ENCODE data around the gene TNFRSF12A. TPM values are rescaled to one million over a fixed set of nuclear protein-coding genes. Genes with fewer than 3 reads are reported as not detected.

Gene TNFRSF12A
- 100 to 1,000 TPM in 1 of 2 donors, 10 to 100 TPM in 1; 36.8 to 280 TPM for total RNA-seq

DNA sequence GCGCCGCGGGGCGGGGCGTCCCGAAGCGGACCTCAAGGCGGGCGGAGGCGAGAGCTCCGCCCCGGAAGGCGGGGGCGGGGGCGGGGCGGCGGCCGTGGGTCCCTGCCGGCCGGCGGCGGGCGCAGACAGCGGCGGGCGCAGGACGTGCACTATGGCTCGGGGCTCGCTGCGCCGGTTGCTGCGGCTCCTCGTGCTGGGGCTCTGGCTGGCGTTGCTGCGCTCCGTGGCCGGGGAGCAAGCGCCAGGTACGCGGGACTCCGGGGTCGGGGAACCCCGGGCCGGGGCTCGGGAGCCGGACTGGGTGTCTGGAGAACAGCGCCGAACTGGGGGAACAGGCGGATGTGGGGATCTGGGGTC lies at the start of gene TNFRSF12A:
Gene TNFRSF12A, plus strand, starts transcription at position 122 of the 357 bp plus-strand sequence. Its CDS starts 30 bp downstream, at position 152.
- peak in 1 of 2 donors; percentile 26 for TF ChIP-seq CTCF (IDR thresholded peaks at IDR 0.05)
- H3K4me3 ChIP-seq, result peak within 1 kb of the TSS; percentile 74 to 94
- peak; percentile 86 for DNase-seq (ENCODE audit: low spot score)
- H3K9me3 ChIP-seq, result no peaks in the 10 kb centered on the region
- H3K4me1 ChIP-seq, result peaks cover 0 to 56% of the 10 kb centered on the region in 2 donors
- H3K27ac ChIP-seq, result peak within 1 kb of the TSS; percentile 95 to 99
- H3K36me3 ChIP-seq, result no peaks in the 10 kb centered on the region
- H3K27me3 ChIP-seq, result peaks cover 0 to 11% of the 10 kb centered on the region in 2 donors

DNA sequence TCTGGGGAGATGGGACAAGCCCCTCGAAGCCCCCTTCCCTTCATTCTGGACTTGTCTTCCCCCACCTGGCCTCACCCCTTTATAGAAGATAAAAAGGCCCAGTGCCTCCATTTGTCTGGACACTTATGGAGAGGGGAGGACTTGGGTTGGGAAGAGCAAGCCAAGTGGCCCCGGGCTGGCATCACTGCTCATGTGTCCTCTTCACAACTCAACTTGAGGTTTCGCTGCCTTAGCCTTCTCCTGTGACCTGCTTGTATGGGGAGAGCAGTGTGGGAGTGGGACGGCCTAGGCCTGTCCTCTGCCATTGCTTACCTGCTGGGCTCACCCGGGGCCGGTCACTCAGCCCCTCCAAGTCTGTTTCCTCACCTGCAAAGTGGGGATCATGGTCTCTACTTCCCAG lies 49.6 kb upstream of the TNFRSF12A start:
- H3K36me3 ChIP-seq, result no peaks in the 10 kb centered on the region
- H3K9me3 ChIP-seq, result no peaks in the 10 kb centered on the region
- DNase-seq (ENCODE audit: low spot score), result no peak
- H3K27ac ChIP-seq, result peak overlapping the region in 1 of 2 donors; percentile 52
- H3K27me3 ChIP-seq, result peaks cover 14 to 23% of the 10 kb centered on the region in 2 donors
- no peak for TF ChIP-seq CTCF (IDR thresholded peaks at IDR 0.05)
- H3K4me1 ChIP-seq, result peaks cover 0 to 45% of the 10 kb centered on the region in 2 donors
- peak overlapping the region; percentile 58 to 75 for H3K4me3 ChIP-seq

DNA sequence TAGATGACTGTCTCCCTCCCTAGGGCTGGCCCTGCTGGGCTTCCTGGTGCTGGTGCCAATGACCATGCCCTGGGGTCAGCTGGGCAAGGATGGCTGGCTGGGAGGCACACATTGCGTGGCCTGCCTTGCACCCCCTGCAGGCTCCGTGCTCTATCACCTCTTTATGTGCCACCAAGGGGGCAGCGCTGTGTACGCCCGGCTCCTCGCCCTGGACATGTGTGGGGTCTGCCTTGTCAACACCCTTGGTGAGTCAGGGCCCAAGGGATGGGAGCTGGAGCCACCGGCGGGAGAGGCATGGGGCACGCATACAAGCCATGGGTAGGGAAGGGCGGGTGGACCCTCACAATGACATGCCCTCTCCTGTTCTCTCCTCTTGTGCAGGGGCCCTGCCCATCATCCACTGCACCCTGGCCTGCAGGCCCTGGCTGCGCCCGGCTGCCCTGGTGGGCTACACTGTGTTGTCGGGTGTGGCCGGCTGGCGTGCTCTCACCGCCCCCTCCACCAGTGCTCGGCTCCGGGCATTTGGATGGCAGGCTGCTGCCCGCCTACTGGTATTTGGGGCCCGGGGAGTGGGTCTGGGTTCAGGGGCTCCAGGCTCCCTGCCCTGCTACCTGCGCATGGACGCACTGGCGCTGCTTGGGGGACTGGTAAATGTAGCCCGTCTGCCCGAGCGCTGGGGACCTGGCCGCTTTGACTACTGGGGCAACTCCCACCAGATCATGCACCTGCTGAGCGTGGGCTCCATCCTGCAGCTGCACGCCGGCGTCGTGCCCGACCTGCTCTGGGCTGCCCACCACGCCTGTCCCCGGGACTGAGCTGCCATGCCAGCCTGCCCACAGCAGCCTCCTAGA lies 48.8 kb upstream of the TNFRSF12A start:
- Histone ChIP-seq H3K27ac (no peak overlapping the region), H3K27me3 (peaks cover 9 to 15% of the 10 kb centered on the region in 2 donors), H3K36me3 (no peaks in the 10 kb centered on the region), H3K4me1 (peaks cover 0 to 44% of the 10 kb centered on the region in 2 donors), H3K9me3 (no peaks in the 10 kb centered on the region), H3K4me3 (no peak overlapping the region)
- no peak for TF ChIP-seq CTCF (IDR thresholded peaks at IDR 0.05)
- DNase-seq (ENCODE audit: low spot score), result no peak

- Histone ChIP-seq H3K9me3 (no peaks in the 10 kb centered on the region), H3K27ac (no peak overlapping the region), H3K27me3 (peaks cover 5 to 7% of the 10 kb centered on the region in 2 donors), H3K4me3 (no peak overlapping the region), H3K4me1 (peaks cover 0 to 36% of the 10 kb centered on the region in 2 donors), H3K36me3 (no peaks in the 10 kb centered on the region)
- no peak for TF ChIP-seq CTCF (IDR thresholded peaks at IDR 0.05)
- DNase-seq (ENCODE audit: low spot score), result no peak
Measured at GRCh38 chr16:2971985-2972784, 48.0 kb upstream of the TNFRSF12A start.

DNA sequence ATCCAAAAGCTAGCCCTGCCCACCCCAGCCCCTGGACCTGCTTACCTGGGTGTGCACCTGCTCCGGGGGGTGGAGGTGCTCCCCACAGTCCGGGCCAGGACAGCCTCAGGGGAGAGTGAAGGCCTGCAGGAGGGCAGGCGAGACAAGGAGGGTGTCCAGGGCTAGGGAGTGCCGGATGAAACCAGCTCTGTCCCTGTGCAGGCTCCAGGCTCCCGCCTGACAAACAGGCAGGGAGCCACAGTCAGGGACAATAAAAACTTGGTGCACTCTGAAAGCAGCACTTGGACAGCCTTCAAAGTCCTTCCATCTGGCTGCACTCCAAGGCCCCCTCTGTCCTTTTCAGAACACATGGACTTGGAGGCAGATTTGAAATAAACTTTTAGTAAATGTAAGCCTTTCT lies 47.1 kb upstream of the TNFRSF12A start:
- Histone ChIP-seq H3K27me3 (no peaks in the 10 kb centered on the region), H3K36me3 (no peaks in the 10 kb centered on the region), H3K4me1 (peaks cover 0 to 27% of the 10 kb centered on the region in 2 donors), H3K27ac (no peak overlapping the region), H3K4me3 (no peak overlapping the region), H3K9me3 (no peaks in the 10 kb centered on the region)
- no peak for DNase-seq (ENCODE audit: low spot score)
- no peak for TF ChIP-seq CTCF (IDR thresholded peaks at IDR 0.05)

Data from right atrium auricular region (tissue), 2 donors.